ENCODE data around the gene SNRPD3. TPM values are rescaled to one million over a fixed set of nuclear protein-coding genes. Genes with fewer than 3 reads are reported as not detected.

SNRPD3 gene
- total and polyA plus RNA-seq, 9 of the 15 experiments (the other 6 are each of a cell fraction or from before 2014, with no cell fraction given) = 131 to 366 (median 274) TPM

DNA sequence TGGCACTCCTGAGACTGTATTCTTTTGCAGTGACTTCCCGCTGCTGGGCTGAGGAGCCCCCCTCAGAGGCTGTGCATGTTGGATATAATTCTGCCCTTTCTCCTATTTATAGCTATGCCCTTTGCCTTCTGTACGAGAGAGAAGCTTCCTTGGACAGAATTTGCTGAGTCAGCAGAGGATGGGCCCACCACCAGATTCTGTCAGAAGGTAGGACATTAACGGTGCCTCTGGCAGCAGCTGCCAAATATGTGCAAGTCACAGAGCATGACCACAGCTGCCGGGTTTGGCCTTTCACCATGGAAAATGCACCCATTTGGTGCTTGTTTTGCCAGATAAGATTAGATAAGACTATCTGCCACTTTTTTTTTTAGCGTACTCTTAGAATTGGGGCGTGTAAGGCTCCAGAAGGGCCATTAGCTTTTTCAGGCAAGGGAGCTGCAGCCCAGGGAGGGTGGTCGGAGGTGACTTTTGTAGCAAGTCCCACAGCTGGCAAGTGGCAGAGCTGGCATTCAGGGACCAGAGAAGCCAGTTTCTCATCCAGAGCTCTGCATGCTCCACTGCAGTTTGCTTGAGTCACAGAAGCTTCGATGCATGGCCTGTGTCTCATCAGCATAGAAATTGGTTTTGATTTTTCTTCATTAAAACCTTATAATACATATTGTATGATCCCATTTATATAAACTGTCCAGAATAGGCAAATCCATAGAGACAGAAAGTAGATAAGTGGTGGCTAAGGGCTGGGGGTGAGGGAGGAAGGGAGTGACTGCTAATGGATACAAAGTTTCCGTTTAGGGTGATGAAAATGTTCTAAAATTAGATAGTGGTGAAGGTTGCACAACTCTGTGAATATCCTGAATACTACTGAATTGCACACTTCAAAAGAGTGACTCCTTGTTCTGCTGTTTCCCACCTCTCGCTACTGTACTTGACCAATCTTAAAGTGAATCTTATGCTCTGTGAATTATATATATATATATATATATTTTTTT, 44.9 kb upstream of the SNRPD3 start:
- in situ Hi-C loops (cut with MboI) = loop anchor here (5.0 to 25.0 kb wide), 2 partner anchors 94 to 549 kb away; partner anchors contain the start of genes DDT, DDTL and GSTT2B
- ATAC-seq (peak; percentile 60), DNase-seq (ENCODE audit: extremely low read depth in 1 of 4, low spot score in 3 of 4) (peak; percentile 18 to 59 (median 28)), FAIRE-seq (peak; percentile 77)
- Histone ChIP-seq H3K79me2 (ENCODE audit: control insufficient read depth, insufficient read depth, low read length) (no peaks in the 10 kb centered on the region), H3K27ac (ENCODE audit: extremely low read depth, low read depth, low read length) (peak overlapping the region; percentile 57; the same call in 2 of the 3 replicates), H3K4me3 (no peak overlapping the region), H3K9me1 (ENCODE audit: control insufficient read depth, insufficient read depth, low read length) (peaks cover 3% of the 10 kb centered on the region), H3K27me3 (ENCODE audit: control insufficient read depth in 2 of 2, insufficient read depth in 2 of 2, low read length in 2 of 2) (no peaks in the 10 kb centered on the region), H3K9ac (ENCODE audit: insufficient read depth in 1 of 2, low read depth in 2 of 2, low read length in 2 of 2) (peak overlapping the region in 1 of 2 experiments; percentile 56; a peak in 2 of 4 replicates), H2AFZ (ENCODE audit: low read depth, low read length) (peak overlapping the region; percentile 32; the same call in 1 of the 2 replicates), H3K36me3 (ENCODE audit: control insufficient read depth, insufficient read depth, low read length) (no peaks in the 10 kb centered on the region), H4K20me1 (replicated peaks; ENCODE audit: control insufficient read depth, insufficient read depth, low read length) (no peaks in the 10 kb centered on the region), H3K4me2 (ENCODE audit: insufficient read depth, low read length) (peak overlapping the region; percentile 57), H3K4me1 (replicated peaks in 1 of 2; ENCODE audit: control insufficient read depth in 2 of 2, insufficient read depth in 2 of 2, low read length in 2 of 2) (peaks cover 13 to 24% of the 10 kb centered on the region in 2 experiments), H3K9me3 (replicated peaks; ENCODE audit: control insufficient read depth, insufficient read depth, low read depth, low read length) (no peaks in the 10 kb centered on the region)
- 6% methylated on average over 10 of the region's 10 CpGs for WGBS (ENCODE audit: insufficient coverage, low coverage, missing lambda C conversion rate)
- ChIA-PET CTCF (ENCODE audit: low intra/inter-chr PET ratio) (no interaction called here), POLR2A (interaction anchor here (0.6 to 1.1 kb wide), 2 partner anchors 95 to 292 kb away, joined by 3 read pairs; no protein-coding TSS in a partner anchor)
- BruUV-seq (replicated peaks) = no TSS peak
- intact Hi-C loops (cut with micrococcal nuclease) = no loop called here
- TF ChIP-seq, protein P1, sequence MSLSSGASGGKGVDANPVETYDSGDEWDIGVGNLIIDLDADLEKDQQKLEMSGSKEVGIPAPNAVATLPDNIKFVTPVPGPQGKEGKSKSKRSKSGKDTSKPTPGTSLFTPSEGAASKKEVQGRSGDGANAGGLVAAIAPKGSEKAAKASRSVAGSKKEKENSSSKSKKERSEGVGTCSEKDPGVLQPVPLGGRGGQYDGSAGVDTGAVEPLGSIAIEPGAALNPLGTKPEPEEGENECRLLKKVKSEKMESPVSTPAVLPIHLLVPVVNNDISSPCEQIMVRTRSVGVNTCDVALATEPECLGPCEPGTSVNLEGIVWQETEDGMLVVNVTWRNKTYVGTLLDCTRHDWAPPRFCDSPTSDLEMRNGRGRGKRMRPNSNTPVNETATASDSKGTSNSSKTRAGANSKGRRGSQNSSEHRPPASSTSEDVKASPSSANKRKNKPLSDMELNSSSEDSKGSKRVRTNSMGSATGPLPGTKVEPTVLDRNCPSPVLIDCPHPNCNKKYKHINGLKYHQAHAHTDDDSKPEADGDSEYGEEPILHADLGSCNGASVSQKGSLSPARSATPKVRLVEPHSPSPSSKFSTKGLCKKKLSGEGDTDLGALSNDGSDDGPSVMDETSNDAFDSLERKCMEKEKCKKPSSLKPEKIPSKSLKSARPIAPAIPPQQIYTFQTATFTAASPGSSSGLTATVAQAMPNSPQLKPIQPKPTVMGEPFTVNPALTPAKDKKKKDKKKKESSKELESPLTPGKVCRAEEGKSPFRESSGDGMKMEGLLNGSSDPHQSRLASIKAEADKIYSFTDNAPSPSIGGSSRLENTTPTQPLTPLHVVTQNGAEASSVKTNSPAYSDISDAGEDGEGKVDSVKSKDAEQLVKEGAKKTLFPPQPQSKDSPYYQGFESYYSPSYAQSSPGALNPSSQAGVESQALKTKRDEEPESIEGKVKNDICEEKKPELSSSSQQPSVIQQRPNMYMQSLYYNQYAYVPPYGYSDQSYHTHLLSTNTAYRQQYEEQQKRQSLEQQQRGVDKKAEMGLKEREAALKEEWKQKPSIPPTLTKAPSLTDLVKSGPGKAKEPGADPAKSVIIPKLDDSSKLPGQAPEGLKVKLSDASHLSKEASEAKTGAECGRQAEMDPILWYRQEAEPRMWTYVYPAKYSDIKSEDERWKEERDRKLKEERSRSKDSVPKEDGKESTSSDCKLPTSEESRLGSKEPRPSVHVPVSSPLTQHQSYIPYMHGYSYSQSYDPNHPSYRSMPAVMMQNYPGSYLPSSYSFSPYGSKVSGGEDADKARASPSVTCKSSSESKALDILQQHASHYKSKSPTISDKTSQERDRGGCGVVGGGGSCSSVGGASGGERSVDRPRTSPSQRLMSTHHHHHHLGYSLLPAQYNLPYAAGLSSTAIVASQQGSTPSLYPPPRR (CRISPR knock-in tag; IDR thresholded peaks at IDR 0.05; ENCODE audit: borderline replicate concordance) = no peak
- TF ChIP-seq CAMTA2 (CRISPR knock-in tag; conservative IDR thresholded peaks at IDR 0.05) = no peak
- TF ChIP-seq, protein P2, sequence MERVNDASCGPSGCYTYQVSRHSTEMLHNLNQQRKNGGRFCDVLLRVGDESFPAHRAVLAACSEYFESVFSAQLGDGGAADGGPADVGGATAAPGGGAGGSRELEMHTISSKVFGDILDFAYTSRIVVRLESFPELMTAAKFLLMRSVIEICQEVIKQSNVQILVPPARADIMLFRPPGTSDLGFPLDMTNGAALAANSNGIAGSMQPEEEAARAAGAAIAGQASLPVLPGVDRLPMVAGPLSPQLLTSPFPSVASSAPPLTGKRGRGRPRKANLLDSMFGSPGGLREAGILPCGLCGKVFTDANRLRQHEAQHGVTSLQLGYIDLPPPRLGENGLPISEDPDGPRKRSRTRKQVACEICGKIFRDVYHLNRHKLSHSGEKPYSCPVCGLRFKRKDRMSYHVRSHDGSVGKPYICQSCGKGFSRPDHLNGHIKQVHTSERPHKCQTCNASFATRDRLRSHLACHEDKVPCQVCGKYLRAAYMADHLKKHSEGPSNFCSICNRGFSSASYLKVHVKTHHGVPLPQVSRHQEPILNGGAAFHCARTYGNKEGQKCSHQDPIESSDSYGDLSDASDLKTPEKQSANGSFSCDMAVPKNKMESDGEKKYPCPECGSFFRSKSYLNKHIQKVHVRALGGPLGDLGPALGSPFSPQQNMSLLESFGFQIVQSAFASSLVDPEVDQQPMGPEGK (CRISPR knock-in tag; IDR thresholded peaks at IDR 0.05; ENCODE audit: borderline replicate concordance) = no peak
- no peak for TF ChIP-seq PHF8 (IDR thresholded peaks at IDR 0.05; ENCODE audit: borderline replicate concordance, low read length)
- peak; percentile 66 for TF ChIP-seq ETV1 (tag; conservative IDR thresholded peaks at IDR 0.05; ENCODE audit: low read depth)
- TF ChIP-seq SMARCA4 (IDR thresholded peaks at IDR 0.05) = 0 out of 2 replicates have a peak, but pooled peaks have one; percentile 14
- TF ChIP-seq CEBPG (CRISPR knock-in tag; IDR thresholded peaks at IDR 0.05) = peak; percentile 52; the same call in 1 of the 2 replicates
- TF ChIP-seq CEBPG (tag; conservative IDR thresholded peaks at IDR 0.05 in 1 of 2, IDR thresholded peaks at IDR 0.05 in 1 of 2) = peak; percentile 84 to 86
- TF ChIP-seq, protein P3, sequence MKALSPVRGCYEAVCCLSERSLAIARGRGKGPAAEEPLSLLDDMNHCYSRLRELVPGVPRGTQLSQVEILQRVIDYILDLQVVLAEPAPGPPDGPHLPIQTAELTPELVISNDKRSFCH (CRISPR knock-in tag; IDR thresholded peaks at IDR 0.05) = no peak
- TF ChIP-seq, protein P3 (tag; IDR thresholded peaks at IDR 0.05) = peak; percentile 20; the same call in 1 of the 2 replicates
- no peak for TF ChIP-seq E2F4 (CRISPR knock-in tag; IDR thresholded peaks at IDR 0.05; ENCODE audit: low read depth)
